ENCODE data around the gene EDEM1. TPM values are rescaled to one million over a fixed set of nuclear protein-coding genes. Genes with fewer than 3 reads are reported as not detected.

EDEM1 gene
- total RNA-seq, 4 donors from 2014 or later, result 25.1 to 48.4 (median 37.7) TPM

GRCh38 chr3:5238545-5238944 is 51.0 kb downstream of the EDEM1 start:
- TF ChIP-seq CTCF (IDR thresholded peaks at IDR 0.05; ENCODE audit: low read depth), result no peak

- no peak for TF ChIP-seq CTCF (IDR thresholded peaks at IDR 0.05; ENCODE audit: low read depth)
Measured at GRCh38 chr3:5239602-5240001, 52.1 kb downstream of the EDEM1 start.

GRCh38 chr3:5240740-5241139 is 53.2 kb downstream of the EDEM1 start:
- no peak for TF ChIP-seq CTCF (IDR thresholded peaks at IDR 0.05; ENCODE audit: low read depth)

GRCh38 chr3:5245927-5246326 is 58.4 kb downstream of the EDEM1 start:
- no peak for TF ChIP-seq CTCF (IDR thresholded peaks at IDR 0.05; ENCODE audit: low read depth)

- TF ChIP-seq CTCF (IDR thresholded peaks at IDR 0.05; ENCODE audit: low read depth), result no peak
Measured at GRCh38 chr3:5248822-5249221, 61.3 kb downstream of the EDEM1 start.

GRCh38 chr3:5250467-5251195 is 63.1 kb downstream of the EDEM1 start:
- TF ChIP-seq CTCF (IDR thresholded peaks at IDR 0.05; ENCODE audit: low read depth), result no peak

GRCh38 chr3:5251196-5251583 is 63.7 kb downstream of the EDEM1 start:
- TF ChIP-seq CTCF (IDR thresholded peaks at IDR 0.05; ENCODE audit: low read depth), result no peak

Data from subcutaneous adipose tissue (tissue), 4 donors.